ENCODE measurements around the gene MED7. TPM values are rescaled to one million over a fixed set of nuclear protein-coding genes. Genes with fewer than 3 reads are reported as not detected.

The MED7 gene
- total RNA-seq, 1 experiment from 2014 or later, result 8.7 TPM

DNA sequence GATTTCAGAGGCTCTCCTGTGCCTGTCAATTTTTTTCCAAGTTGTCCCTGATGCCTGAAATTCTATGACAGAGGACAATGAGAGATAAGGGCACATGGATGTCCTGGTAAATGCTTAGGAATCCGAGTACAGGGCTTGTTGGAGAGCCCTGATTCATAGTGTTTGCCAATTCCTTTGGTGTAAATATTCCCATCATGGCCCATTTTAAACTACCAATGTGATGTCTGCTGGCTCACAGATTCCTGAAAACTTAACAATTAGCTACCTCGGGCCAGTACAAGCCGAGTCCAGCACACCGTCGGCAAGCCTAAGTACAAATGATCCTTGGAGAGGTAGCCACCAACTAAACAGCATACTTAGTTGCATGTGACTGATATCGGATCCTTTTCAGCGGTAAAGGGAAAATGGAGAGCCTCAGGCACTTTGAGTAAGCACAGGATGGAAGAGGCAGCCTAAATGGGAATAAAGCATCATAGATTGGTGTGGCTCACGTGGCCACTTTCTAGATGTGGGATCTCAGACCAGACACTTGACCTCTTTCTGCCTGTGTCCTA lies 41.5 kb upstream of the MED7 start:
- TF ChIP-seq EZH2 (IDR thresholded peaks at IDR 0.05; ENCODE audit: borderline replicate concordance, low read depth, low read length, poor library complexity, severe bottlenecking) (no peak), CTCF (conservative IDR thresholded peaks at IDR 0.05; ENCODE audit: low read depth, low read length) (no peak)
- intact Hi-C loops (cut with micrococcal nuclease; ENCODE audit: unreplicated experiment), result no loop called here
- ChIA-PET CTCF (no interaction called here), POLR2A (ENCODE audit: low non-redundant PET) (no interaction called here)
- Histone ChIP-seq H3K27me3 (replicated peaks; ENCODE audit: insufficient read depth, low read depth, low read length, poor library complexity) (peaks cover 13% of the 10 kb centered on the region), H3K4me3 (ENCODE audit: low read depth, low read length, poor library complexity, severe bottlenecking) (no peak overlapping the region), H3K9me3 (ENCODE audit: low read depth, low read length, poor library complexity, severe bottlenecking) (no peaks in the 10 kb centered on the region), H3K36me3 (ENCODE audit: insufficient read depth, low read length, poor library complexity, severe bottlenecking) (no peaks in the 10 kb centered on the region), H3K4me1 (ENCODE audit: insufficient read depth, low read length, poor library complexity, severe bottlenecking) (no peaks in the 10 kb centered on the region), H3K27ac (ENCODE audit: low read depth, low read length, poor library complexity, severe bottlenecking) (no peak overlapping the region)
- DNase-seq (ENCODE audit: low spot score), result no peak
- no TSS peak for BruUV-seq (replicated peaks)

DNA sequence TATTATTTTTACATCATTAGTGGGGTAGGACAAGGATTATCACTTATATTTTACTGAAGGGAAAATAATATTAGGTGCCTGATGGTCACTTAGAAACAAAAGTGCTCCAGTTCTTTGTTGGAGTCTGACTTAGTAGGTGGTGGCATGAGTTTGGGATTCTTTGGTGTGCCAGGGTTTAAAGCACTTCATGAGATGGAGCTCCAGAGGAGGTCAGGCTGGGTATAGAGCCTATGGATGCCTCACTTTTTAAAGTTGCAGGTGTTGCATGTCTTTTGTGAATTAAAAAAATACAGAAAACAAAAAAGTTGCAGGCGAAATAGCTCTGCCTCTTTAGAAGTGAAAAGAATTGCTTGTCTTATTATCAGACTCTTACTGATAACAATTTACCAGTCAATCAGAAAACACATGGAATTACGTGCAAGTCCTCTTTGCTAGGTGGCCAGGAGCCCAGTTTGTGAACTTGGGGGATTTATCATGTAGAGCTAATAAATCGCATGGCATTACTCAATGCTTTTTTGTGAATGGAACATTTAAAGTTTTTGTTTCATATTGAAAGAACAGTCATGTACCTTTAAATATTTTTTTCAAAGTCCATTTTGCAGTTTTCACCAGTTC lies 39.6 kb upstream of the MED7 start:
- H3K36me3 ChIP-seq (ENCODE audit: insufficient read depth, low read length, poor library complexity, severe bottlenecking), result no peaks in the 10 kb centered on the region
- peaks cover 16% of the 10 kb centered on the region for H3K27me3 ChIP-seq (replicated peaks; ENCODE audit: insufficient read depth, low read depth, low read length, poor library complexity)
- no peak overlapping the region for H3K4me3 ChIP-seq (ENCODE audit: low read depth, low read length, poor library complexity, severe bottlenecking)
- CTCF ChIA-PET, result no interaction called here
- DNase-seq (ENCODE audit: low spot score), result no peak
- H3K4me1 ChIP-seq (ENCODE audit: insufficient read depth, low read length, poor library complexity, severe bottlenecking), result no peaks in the 10 kb centered on the region
- no peaks in the 10 kb centered on the region for H3K9me3 ChIP-seq (ENCODE audit: low read depth, low read length, poor library complexity, severe bottlenecking)
- H3K27ac ChIP-seq (ENCODE audit: low read depth, low read length, poor library complexity, severe bottlenecking), result no peak overlapping the region
- no TSS peak for BruUV-seq (replicated peaks)
- POLR2A ChIA-PET (ENCODE audit: low non-redundant PET), result no interaction called here
- TF ChIP-seq EZH2 (IDR thresholded peaks at IDR 0.05; ENCODE audit: borderline replicate concordance, low read depth, low read length, poor library complexity, severe bottlenecking) (no peak), CTCF (conservative IDR thresholded peaks at IDR 0.05; ENCODE audit: low read depth, low read length) (no peak)
- intact Hi-C loops (cut with micrococcal nuclease; ENCODE audit: unreplicated experiment), result no loop called here

GRCh38 chr5:157180374-157181264 lies 38.0 kb upstream of the MED7 start, which contains the start of gene ITK:
TSS of gene ITK (plus strand) at chr5:157180840. CDS start at chr5:157180978, 138 bp downstream.
- DNase-seq (ENCODE audit: low spot score), result no peak
- TF ChIP-seq EZH2 (IDR thresholded peaks at IDR 0.05; ENCODE audit: borderline replicate concordance, low read depth, low read length, poor library complexity, severe bottlenecking) (no peak), CTCF (conservative IDR thresholded peaks at IDR 0.05; ENCODE audit: low read depth, low read length) (no peak)
- Histone ChIP-seq H3K27me3 (replicated peaks; ENCODE audit: insufficient read depth, low read depth, low read length, poor library complexity) (peaks cover 16% of the 10 kb centered on the region), H3K4me1 (ENCODE audit: insufficient read depth, low read length, poor library complexity, severe bottlenecking) (no peaks in the 10 kb centered on the region), H3K9me3 (ENCODE audit: low read depth, low read length, poor library complexity, severe bottlenecking) (no peaks in the 10 kb centered on the region), H3K27ac (ENCODE audit: low read depth, low read length, poor library complexity, severe bottlenecking) (no peak within 1 kb of the TSS), H3K4me3 (ENCODE audit: low read depth, low read length, poor library complexity, severe bottlenecking) (no peak within 1 kb of the TSS), H3K36me3 (ENCODE audit: insufficient read depth, low read length, poor library complexity, severe bottlenecking) (no peaks in the 10 kb centered on the region)
- intact Hi-C loops (cut with micrococcal nuclease; ENCODE audit: unreplicated experiment), result no loop called here
- no TSS peak for BruUV-seq (replicated peaks)
- POLR2A ChIA-PET (ENCODE audit: low non-redundant PET), result no interaction called here
- CTCF ChIA-PET, result no interaction called here

Data from A673 (cell line).